Smooth muscle cell of trachea (primary cell): ENCODE data around the gene EIF4EBP3. TPM values are rescaled to one million over a fixed set of nuclear protein-coding genes. Genes with fewer than 3 reads are reported as not detected.

Source experiments
- total RNA-seq: library from RNA; depleted of rRNA; stranded (reverse); fragments of >200 nt; gene quantifications from 2 replicates; pipeline ENCODE4 v1.2.1, GENCODE V29; 2014

EIF4EBP3 gene
- 1.5 and 3.3 TPM in 2 replicates for total RNA-seq

GRCh38 chr5:140547508-140548299, at the start of gene EIF4EBP3:
TSS of gene EIF4EBP3 (plus strand) at chr5:140547662. CDS start at chr5:140547738, 76 bp downstream.

GRCh38 chr5:140557136-140557805, 9.8 kb downstream of the EIF4EBP3 start, which contains the start of gene SRA1:
TSS of gene SRA1 (minus strand) at chr5:140557473. CDS start at chr5:140557452, 21 bp downstream.

GRCh38 chr5:140564196-140565023, 16.9 kb downstream of the EIF4EBP3 start, which contains the start of the genes APBB3 and SLC35A4:
TSS of gene APBB3 (minus strand) at chr5:140564598. CDS start at chr5:140564245, 353 bp downstream.
TSS of gene SLC35A4 (plus strand) at chr5:140564828. CDS start at chr5:140567170, 2,342 bp downstream.

Other genes with a start within 250 kb of the EIF4EBP3 start
- 62.0 and 76.4 TPM in 2 replicates for gene PFDN1, start 244.6 kb upstream of the EIF4EBP3 start, total RNA-seq
- 0.73 and 1.7 TPM in 2 replicates for gene HBEGF, start 201.1 kb upstream of the EIF4EBP3 start, total RNA-seq
- gene SLC4A9, start 187.5 kb upstream of the EIF4EBP3 start, total RNA-seq = not detected in 2 replicates
- gene ANKHD1, start 145.8 kb upstream of the EIF4EBP3 start, total RNA-seq = 65.8 and 90.3 TPM in 2 replicates
- gene SRA1, start 9.8 kb downstream of the EIF4EBP3 start, total RNA-seq = 33.7 and 44.9 TPM in 2 replicates
- 20.2 and 28.5 TPM in 2 replicates for gene APBB3, start 16.9 kb downstream of the EIF4EBP3 start, total RNA-seq
- gene SLC35A4, start 17.2 kb downstream of the EIF4EBP3 start, total RNA-seq = 23.2 and 24.4 TPM in 2 replicates
- gene CD14, start 85.5 kb downstream of the EIF4EBP3 start, total RNA-seq = 0.44 and 0.50 TPM in 2 replicates
- 9.3 and 12.5 TPM in 2 replicates for gene TMCO6, start 91.8 kb downstream of the EIF4EBP3 start, total RNA-seq
- 45.8 and 46.8 TPM in 2 replicates for gene NDUFA2, start 100.0 kb downstream of the EIF4EBP3 start, total RNA-seq
- 93.3 and 136 TPM in 2 replicates for gene IK, start 100.2 kb downstream of the EIF4EBP3 start, total RNA-seq
- gene WDR55, start 117.2 kb downstream of the EIF4EBP3 start, total RNA-seq = 34.9 and 36.7 TPM in 2 replicates
- gene DND1, start 125.9 kb downstream of the EIF4EBP3 start, total RNA-seq = 0.17 and 0.29 TPM in 2 replicates
- 70.6 and 73.6 TPM in 2 replicates for gene HARS1, start 143.7 kb downstream of the EIF4EBP3 start, total RNA-seq
- gene HARS2, start 143.8 kb downstream of the EIF4EBP3 start, total RNA-seq = 32.7 and 40.9 TPM in 2 replicates
- 51.1 and 72.0 TPM in 2 replicates for gene ZMAT2, start 152.8 kb downstream of the EIF4EBP3 start, total RNA-seq
- under 0.01 TPM in 1 of 2 replicates, not detected in the other for gene PCDHA1, start 238.5 kb downstream of the EIF4EBP3 start, total RNA-seq
- gene PCDHA2, start 247.2 kb downstream of the EIF4EBP3 start, total RNA-seq = 0.17 TPM in 1 of 2 replicates, not detected in the other